Fibroblast of the aortic adventitia (primary cell): Measurements from ENCODE around the gene SUSD1. TPM values are rescaled to one million over a fixed set of nuclear protein-coding genes. Genes with fewer than 3 reads are reported as not detected.

Source experiments
- DNase-seq: peaks from one replicate; pipeline ENCODE4 v3.0.0-alpha.2; 2010; ENCODE audit warnings: low read depth
- H3K4me3 ChIP-seq: 2 replicates; pipeline ENCODE4 v1.5.1; 2011; ENCODE audit warnings: low read depth, mild to moderate bottlenecking, control low read depth, low read length, moderate library complexity
- total RNA-seq: library from RNA; depleted of rRNA; stranded (reverse); fragments of >200 nt; gene quantifications from 2 replicates; pipeline ENCODE4 v1.2.3, GENCODE V29; 2012; ENCODE audit warnings: low replicate concordance
- TF ChIP-seq, protein P1 (sequence below): IDR thresholded peaks from 2 replicates; pipeline ENCODE4 v1.5.1; 2011; ENCODE audit warnings: mild to moderate bottlenecking, low read length, control low read depth, inconsistent platforms; ENCODE audit not compliant: insufficient read depth

Gene SUSD1
- total RNA-seq, 1 donor = 16.4 TPM

DNA sequence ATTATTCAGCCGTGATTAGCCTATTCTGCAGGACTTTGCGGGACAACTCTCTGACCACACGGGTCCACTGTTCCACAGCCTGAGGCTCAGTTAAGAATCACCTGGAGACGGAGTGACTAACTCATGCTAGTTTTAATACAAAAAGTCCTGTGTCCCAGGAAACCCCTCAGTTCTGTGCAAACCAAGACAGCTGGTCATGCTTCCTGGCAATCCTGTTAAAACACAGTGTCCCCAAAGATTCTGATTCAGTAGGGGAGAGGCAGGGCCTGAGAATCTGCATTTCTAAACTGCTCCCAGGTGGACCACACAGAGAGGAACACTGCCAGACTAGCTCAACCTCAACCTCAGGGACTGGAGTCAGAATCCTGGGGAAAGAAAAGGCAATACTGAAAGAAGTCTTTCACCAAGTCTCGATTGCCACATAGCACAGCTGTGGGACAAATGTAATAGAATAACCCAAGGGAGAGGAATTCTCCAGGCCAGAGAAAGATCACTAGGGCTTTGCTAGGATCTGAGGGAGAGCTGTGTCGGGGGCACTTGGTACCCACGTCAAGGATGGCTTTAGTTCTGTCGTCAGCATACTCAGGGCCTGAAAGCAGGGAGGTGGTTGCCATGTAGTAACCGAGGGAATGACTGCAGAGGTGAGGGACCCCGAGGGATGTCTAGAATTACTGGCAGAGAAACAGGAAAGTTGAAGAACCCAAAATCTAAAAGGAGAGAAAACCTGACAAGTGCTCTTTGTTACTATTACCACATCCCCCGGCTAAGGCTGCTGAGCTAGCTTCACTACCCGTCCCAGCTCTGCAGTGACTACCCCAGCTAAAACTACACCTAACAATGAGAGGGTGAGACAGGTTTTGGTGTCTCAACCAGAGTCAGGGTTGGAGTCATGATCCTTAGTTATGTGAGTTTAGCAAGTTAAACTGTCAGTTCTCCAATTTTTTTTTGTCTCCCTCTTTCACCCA, 8.6 kb downstream of the SUSD1 start:
- no peak overlapping the region for H3K4me3 ChIP-seq
- DNase-seq = peak; percentile 34
- TF ChIP-seq, protein P1, sequence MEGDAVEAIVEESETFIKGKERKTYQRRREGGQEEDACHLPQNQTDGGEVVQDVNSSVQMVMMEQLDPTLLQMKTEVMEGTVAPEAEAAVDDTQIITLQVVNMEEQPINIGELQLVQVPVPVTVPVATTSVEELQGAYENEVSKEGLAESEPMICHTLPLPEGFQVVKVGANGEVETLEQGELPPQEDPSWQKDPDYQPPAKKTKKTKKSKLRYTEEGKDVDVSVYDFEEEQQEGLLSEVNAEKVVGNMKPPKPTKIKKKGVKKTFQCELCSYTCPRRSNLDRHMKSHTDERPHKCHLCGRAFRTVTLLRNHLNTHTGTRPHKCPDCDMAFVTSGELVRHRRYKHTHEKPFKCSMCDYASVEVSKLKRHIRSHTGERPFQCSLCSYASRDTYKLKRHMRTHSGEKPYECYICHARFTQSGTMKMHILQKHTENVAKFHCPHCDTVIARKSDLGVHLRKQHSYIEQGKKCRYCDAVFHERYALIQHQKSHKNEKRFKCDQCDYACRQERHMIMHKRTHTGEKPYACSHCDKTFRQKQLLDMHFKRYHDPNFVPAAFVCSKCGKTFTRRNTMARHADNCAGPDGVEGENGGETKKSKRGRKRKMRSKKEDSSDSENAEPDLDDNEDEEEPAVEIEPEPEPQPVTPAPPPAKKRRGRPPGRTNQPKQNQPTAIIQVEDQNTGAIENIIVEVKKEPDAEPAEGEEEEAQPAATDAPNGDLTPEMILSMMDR = no peak

- H3K4me3 ChIP-seq = no peak overlapping the region
- no peak for DNase-seq
- TF ChIP-seq, protein P1 = no peak
These were observed 12.3 kb downstream of the SUSD1 start for GRCh38 chr9:112162621-112163413.

- DNase-seq = no peak
- no peak overlapping the region for H3K4me3 ChIP-seq
- TF ChIP-seq, protein P1 = no peak
These were observed 15.3 kb downstream of the SUSD1 start for GRCh38 chr9:112159781-112160180.

- TF ChIP-seq, protein P1 = no peak
- H3K4me3 ChIP-seq = no peak overlapping the region
- DNase-seq = no peak
These were observed 16.3 kb downstream of the SUSD1 start for GRCh38 chr9:112158656-112159367.

DNA sequence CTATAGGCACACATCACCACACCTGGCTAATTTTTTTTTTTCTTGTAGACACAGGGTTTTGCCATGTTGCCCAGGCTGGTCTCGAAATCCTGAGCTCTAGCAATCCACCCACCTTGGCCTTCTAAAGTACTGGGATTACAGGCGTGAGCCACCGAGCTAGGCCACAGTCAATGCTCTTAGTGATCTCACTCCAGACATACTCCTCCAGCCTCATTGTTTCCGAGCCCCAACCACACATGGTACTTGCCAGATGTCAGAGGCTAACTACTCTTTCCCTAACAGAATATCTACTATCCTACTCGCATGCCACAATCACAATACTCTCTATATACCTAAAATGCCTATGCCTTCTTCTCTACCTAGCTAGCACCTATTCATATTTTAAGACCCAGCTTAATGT, 17.1 kb downstream of the SUSD1 start:
- TF ChIP-seq, protein P1 = no peak
- no peak for DNase-seq
- no peak overlapping the region for H3K4me3 ChIP-seq

DNA sequence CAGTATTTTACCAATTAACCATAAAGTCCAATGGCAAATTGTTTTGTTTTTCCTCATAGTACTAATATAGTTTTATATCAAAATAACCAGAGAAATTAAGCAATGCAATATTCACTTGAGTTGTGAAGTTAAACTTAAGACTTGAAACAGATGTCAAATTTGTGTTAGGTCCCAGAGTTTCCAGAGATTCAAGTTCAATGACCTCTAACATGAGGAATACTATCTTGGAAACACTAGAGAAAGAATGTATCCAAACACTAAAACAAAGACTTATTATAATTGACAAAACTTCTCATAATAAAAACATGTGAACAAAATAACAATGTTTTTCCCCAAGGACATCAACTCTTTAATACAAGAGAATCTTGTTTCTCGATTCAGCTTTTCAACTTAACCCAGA, 18.0 kb downstream of the SUSD1 start:
- TF ChIP-seq, protein P1 = no peak
- no peak for DNase-seq
- H3K4me3 ChIP-seq = no peak overlapping the region
